LNCAP (cell line): Measurements from ENCODE around the gene CREB5.

Experiments
- CTCF ChIP-seq: fragments of 450-650 bp; IDR thresholded peaks from 2 replicates; pipeline ENCODE4 v1.5.1; 2017; ENCODE audit warnings: mild to moderate bottlenecking

CREB5 gene

GRCh38 chr7:28376634-28377033 lies 35.7 kb upstream of the CREB5 start:
- TF ChIP-seq CTCF: no peak

GRCh38 chr7:28378574-28379149 lies 33.7 kb upstream of the CREB5 start:
- no peak for TF ChIP-seq CTCF

- no peak for TF ChIP-seq CTCF
Observed at GRCh38 chr7:28381466-28381865, 30.9 kb upstream of the CREB5 start.

GRCh38 chr7:28382144-28382543 lies 30.2 kb upstream of the CREB5 start:
- TF ChIP-seq CTCF: no peak

GRCh38 chr7:28383975-28384374 lies 28.3 kb upstream of the CREB5 start:
- no peak; the same call in 1 of the 2 replicates for TF ChIP-seq CTCF

GRCh38 chr7:28389504-28390395 lies 22.6 kb upstream of the CREB5 start:
- TF ChIP-seq CTCF: peak; percentile 76

- no peak for TF ChIP-seq CTCF
Observed at GRCh38 chr7:28390426-28390825, 21.9 kb upstream of the CREB5 start.
